Epithelial cell of proximal tubule (primary cell): ENCODE measurements around the gene GAS2L1. TPM values are rescaled to one million over a fixed set of nuclear protein-coding genes. Genes with fewer than 3 reads are reported as not detected.

Source experiments
- DNase-seq: peaks from one replicate; pipeline ENCODE4 v3.0.0-alpha.2; 2011; ENCODE audit warnings: low read depth
- H3K4me3 ChIP-seq: 2 replicates; pipeline ENCODE4 v1.5.1; 2011; ENCODE audit warnings: low read depth, mild to moderate bottlenecking, low read length
- total RNA-seq: library from RNA; depleted of rRNA; stranded (reverse); fragments of >200 nt; gene quantifications from 2 replicates; pipeline ENCODE4 v1.2.3, GENCODE V29; 2015
- TF ChIP-seq, protein P1 (sequence below): conservative IDR thresholded peaks from 2 replicates; pipeline ENCODE4 v1.5.1; 2012; ENCODE audit warnings: low read depth, mild to moderate bottlenecking, low read length

Gene GAS2L1
- total RNA-seq, 1 donor from 2014 or later = 31.4 TPM

DNA sequence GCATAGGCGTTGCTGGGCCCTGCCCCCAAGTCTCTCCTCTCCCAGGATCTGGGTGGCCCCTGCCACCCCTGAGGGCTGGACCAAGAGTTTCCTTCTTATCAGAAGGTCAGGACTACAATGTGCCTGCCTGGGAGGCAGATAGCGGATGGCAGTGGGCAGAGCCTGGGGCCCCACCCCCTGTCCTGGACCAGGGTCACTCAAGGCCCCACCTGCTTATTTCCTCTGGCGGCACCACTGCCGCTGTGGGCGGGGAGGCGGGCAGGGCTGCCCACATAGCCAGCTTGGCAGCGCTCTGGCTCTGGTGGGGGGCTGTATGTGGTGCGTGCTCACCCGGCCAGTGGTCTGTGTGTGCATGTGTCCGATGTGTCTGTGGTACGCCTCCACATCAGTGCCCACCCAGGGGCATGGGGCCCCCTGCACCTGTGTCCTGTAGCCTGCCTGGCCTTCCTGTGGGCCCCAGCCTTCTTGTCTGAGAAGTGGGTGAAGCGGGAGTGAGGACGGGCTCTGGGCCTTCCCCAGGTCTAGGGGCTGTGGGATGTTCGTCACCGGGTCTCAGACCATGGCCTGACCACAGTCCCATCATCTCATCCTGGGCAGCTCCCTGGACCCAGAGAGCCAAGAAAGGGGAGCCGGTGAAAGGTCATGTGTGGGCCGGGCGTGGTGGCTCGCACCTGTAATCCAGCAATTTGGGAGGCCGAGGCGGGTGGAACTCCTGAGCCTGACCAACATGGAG, 3.0 kb downstream of the GAS2L1 start:
- H3K4me3 ChIP-seq = no peak overlapping the region
- TF ChIP-seq, protein P1, sequence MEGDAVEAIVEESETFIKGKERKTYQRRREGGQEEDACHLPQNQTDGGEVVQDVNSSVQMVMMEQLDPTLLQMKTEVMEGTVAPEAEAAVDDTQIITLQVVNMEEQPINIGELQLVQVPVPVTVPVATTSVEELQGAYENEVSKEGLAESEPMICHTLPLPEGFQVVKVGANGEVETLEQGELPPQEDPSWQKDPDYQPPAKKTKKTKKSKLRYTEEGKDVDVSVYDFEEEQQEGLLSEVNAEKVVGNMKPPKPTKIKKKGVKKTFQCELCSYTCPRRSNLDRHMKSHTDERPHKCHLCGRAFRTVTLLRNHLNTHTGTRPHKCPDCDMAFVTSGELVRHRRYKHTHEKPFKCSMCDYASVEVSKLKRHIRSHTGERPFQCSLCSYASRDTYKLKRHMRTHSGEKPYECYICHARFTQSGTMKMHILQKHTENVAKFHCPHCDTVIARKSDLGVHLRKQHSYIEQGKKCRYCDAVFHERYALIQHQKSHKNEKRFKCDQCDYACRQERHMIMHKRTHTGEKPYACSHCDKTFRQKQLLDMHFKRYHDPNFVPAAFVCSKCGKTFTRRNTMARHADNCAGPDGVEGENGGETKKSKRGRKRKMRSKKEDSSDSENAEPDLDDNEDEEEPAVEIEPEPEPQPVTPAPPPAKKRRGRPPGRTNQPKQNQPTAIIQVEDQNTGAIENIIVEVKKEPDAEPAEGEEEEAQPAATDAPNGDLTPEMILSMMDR = no peak
- DNase-seq = no peak

DNA sequence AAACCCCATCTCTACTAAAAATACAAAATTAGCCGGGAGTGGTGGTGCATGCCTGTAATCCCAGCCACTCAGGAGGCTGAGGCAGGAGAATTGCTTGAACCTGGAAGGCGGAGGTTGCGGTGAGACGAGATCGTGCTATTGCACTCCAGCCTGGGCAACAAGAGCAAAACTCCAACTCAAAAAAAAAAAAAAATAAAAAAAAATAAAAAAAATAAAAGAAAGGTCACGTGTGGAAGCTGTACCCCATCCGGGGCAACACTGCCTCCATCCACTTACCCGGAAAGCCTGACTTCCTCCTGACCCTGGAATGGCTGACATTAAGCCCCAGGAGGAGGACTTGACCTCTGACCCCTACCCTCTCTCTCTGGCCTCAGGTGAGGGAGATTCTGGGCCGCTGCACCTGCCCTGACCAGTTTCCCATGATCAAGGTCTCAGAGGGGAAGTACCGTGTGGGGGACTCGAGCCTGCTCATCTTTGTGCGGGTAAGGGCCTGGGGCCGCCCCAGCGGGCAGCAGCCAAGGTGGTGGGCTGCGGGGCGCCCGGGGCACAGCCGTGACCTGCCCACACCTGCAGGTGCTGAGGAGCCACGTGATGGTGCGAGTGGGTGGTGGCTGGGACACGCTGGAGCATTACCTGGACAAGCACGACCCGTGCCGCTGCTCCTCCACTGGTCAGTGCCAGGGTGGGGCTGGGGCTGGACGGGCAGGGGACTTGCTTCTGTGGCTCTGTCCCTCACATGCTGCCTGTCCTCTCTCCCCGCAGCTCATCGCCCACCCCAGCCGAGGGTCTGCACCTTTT, 3.8 kb downstream of the GAS2L1 start:
- TF ChIP-seq, protein P1 = no peak
- no peak overlapping the region for H3K4me3 ChIP-seq
- no peak for DNase-seq

- no peak overlapping the region for H3K4me3 ChIP-seq
- DNase-seq = peak; percentile 54
- TF ChIP-seq, protein P1 = no peak
Measured at GRCh38 chr22:29310863-29311339, 4.5 kb downstream of the GAS2L1 start.

DNA sequence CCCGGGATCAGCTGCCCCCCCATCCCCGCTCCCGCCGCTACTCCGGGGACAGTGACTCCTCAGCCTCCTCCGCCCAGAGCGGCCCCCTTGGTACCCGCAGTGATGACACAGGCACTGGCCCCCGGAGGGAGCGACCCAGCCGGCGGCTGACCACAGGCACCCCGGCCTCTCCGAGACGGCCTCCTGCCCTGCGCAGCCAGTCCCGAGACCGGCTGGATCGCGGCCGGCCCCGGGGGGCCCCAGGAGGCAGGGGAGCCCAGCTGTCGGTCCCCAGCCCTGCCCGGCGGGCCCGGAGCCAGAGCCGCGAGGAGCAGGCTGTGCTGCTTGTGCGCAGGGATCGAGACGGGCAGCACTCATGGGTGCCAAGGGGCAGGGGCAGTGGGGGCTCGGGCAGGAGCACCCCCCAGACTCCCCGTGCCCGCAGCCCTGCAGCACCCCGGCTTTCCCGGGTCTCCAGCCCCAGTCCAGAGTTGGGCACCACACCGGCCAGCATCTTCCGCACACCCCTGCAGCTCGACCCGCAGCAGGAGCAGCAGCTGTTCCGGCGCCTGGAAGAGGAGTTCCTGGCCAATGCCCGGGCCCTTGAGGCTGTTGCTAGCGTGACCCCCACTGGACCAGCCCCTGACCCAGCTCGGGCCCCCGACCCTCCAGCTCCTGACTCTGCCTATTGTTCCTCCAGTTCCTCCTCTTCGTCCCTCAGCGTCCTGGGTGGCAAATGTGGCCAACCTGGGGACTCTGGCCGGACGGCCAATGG, 5.2 kb downstream of the GAS2L1 start:
- no peak overlapping the region for H3K4me3 ChIP-seq
- no peak for DNase-seq
- TF ChIP-seq, protein P1 = no peak

- TF ChIP-seq, protein P1 = no peak
- DNase-seq = no peak
- H3K4me3 ChIP-seq = no peak overlapping the region
Measured at GRCh38 chr22:29312218-29313125, 6.0 kb downstream of the GAS2L1 start.

- H3K4me3 ChIP-seq = no peak overlapping the region
- DNase-seq = no peak
- TF ChIP-seq, protein P1 = peak; percentile 73
Measured at GRCh38 chr22:29313126-29313575, 6.7 kb downstream of the GAS2L1 start.
